Ascending aorta (tissue), 2 donors: ENCODE data around the gene GUCY1B1. TPM values are rescaled to one million over a fixed set of nuclear protein-coding genes. Genes with fewer than 3 reads are reported as not detected.

ENCODE experiments used
- DNase-seq, 2 donors: peaks; one replicate each; pipeline ENCODE4 v3.0.0-alpha.2; 2019; ENCODE audit warnings: low spot score in 2 of 2
- H3K27ac ChIP-seq, 2 donors: fragments of 200-600 bp; sonication (generic); one replicate each; pipeline ENCODE4 v1.5.1; 2016 to 2017; ENCODE audit warnings: mild to moderate bottlenecking in 1 of 2
- H3K27me3 ChIP-seq: fragments of 200-600 bp; sonication (generic); one replicate; pipeline ENCODE4 v1.5.1; 2017
- H3K36me3 ChIP-seq, 2 donors: fragments of 200-600 bp; sonication (generic); one replicate each; pipeline ENCODE4 v1.5.1; 2016
- H3K4me1 ChIP-seq, 2 donors: fragments of 200-600 bp; sonication (generic); one replicate each; pipeline ENCODE4 v1.5.1; 2016 to 2017; ENCODE audit warnings: mild to moderate bottlenecking in 1 of 2
- H3K4me3 ChIP-seq, 2 donors: fragments of 200-600 bp; sonication (generic); one replicate each; pipeline ENCODE4 v1.5.1; 2016 to 2017; ENCODE audit warnings: mild to moderate bottlenecking in 1 of 2
- H3K9me3 ChIP-seq, 2 donors: fragments of 200-600 bp; sonication (generic); one replicate each; pipeline ENCODE4 v1.5.1; 2016
- CTCF ChIP-seq, 3 experiments: fragments of 200-600 bp in 2 of 3; fragments of 450-650 bp in 1 of 3; sonication (generic) in 2 of 3; IDR thresholded peaks; one replicate each; pipeline ENCODE4 v1.5.1; 2016 to 2019; ENCODE audit warnings: antibody characterized with exemption in 3 of 3, mild to moderate bottlenecking in 1 of 3, moderate library complexity in 1 of 3
- intact Hi-C: fragments of 100-400 bp; cut with DNase I; formaldehyde crosslinking; loops from one replicate; pipeline ENCODE4 v1.15.1; 2023
- total RNA-seq: library from RNA; depleted of rRNA; stranded (reverse); fragments of >200 nt; gene quantifications from one replicate; pipeline ENCODE4 v1.1.0, GENCODE V29; 2016

The GUCY1B1 gene
- total RNA-seq, 1 donor from 2014 or later: 34.9 TPM

- Histone ChIP-seq H3K4me1 (no peaks in the 10 kb centered on the region), H3K36me3 (no peaks in the 10 kb centered on the region), H3K4me3 (no peak overlapping the region), H3K27ac (no peak overlapping the region), H3K9me3 (no peaks in the 10 kb centered on the region), H3K27me3 (no peaks in the 10 kb centered on the region)
- DNase-seq: no peak
- TF ChIP-seq CTCF (IDR thresholded peaks at IDR 0.05): no peak
- intact Hi-C loops: no loop called here
These were observed 23.3 kb upstream of the GUCY1B1 start for GRCh38 chr4:155735496-155735895.

- no peaks in the 10 kb centered on the region for H3K36me3 ChIP-seq
- H3K4me3 ChIP-seq: no peak overlapping the region
- no peaks in the 10 kb centered on the region for H3K9me3 ChIP-seq
- intact Hi-C loops: no loop called here
- DNase-seq: no peak
- no peak for TF ChIP-seq CTCF (IDR thresholded peaks at IDR 0.05)
- no peaks in the 10 kb centered on the region for H3K27me3 ChIP-seq
- no peaks in the 10 kb centered on the region for H3K4me1 ChIP-seq
- H3K27ac ChIP-seq: no peak overlapping the region
These were observed 20.3 kb upstream of the GUCY1B1 start for GRCh38 chr4:155738548-155738947.

- intact Hi-C loops: no loop called here
These were observed 17.3 kb upstream of the GUCY1B1 start for GRCh38 chr4:155741546-155741945.

GRCh38 chr4:155742310-155743015, 16.4 kb upstream of the GUCY1B1 start:
- H3K4me3 ChIP-seq: no peak overlapping the region
- H3K27me3 ChIP-seq: no peaks in the 10 kb centered on the region
- no peak for DNase-seq
- intact Hi-C loops: no loop called here
- H3K27ac ChIP-seq: no peak overlapping the region
- no peaks in the 10 kb centered on the region for H3K36me3 ChIP-seq
- no peaks in the 10 kb centered on the region for H3K9me3 ChIP-seq
- no peaks in the 10 kb centered on the region for H3K4me1 ChIP-seq
- TF ChIP-seq CTCF (IDR thresholded peaks at IDR 0.05): no peak

More at GRCh38 chr4:155741546-155741945, 17.3 kb upstream of the GUCY1B1 start:
- Histone ChIP-seq H3K27ac (no peak overlapping the region), H3K4me1 (no peaks in the 10 kb centered on the region), H3K27me3 (no peaks in the 10 kb centered on the region), H3K4me3 (no peak overlapping the region), H3K36me3 (no peaks in the 10 kb centered on the region), H3K9me3 (no peaks in the 10 kb centered on the region)
- no peak for DNase-seq
- TF ChIP-seq CTCF (IDR thresholded peaks at IDR 0.05): no peak

- DNase-seq: no peak
- intact Hi-C loops: no loop called here
- H3K4me3 ChIP-seq: no peak overlapping the region
- H3K36me3 ChIP-seq: no peaks in the 10 kb centered on the region
- H3K27me3 ChIP-seq: no peaks in the 10 kb centered on the region
- no peaks in the 10 kb centered on the region for H3K4me1 ChIP-seq
- TF ChIP-seq CTCF (IDR thresholded peaks at IDR 0.05): no peak
- no peak overlapping the region for H3K27ac ChIP-seq
- no peaks in the 10 kb centered on the region for H3K9me3 ChIP-seq
These were observed 12.8 kb upstream of the GUCY1B1 start for GRCh38 chr4:155745984-155746383.

GRCh38 chr4:155748039-155748438, 10.8 kb upstream of the GUCY1B1 start:
- Histone ChIP-seq H3K9me3 (no peaks in the 10 kb centered on the region), H3K4me1 (no peaks in the 10 kb centered on the region), H3K27ac (no peak overlapping the region), H3K36me3 (no peaks in the 10 kb centered on the region), H3K4me3 (no peak overlapping the region), H3K27me3 (no peaks in the 10 kb centered on the region)
- intact Hi-C loops: no loop called here
- DNase-seq: no peak
- no peak for TF ChIP-seq CTCF (IDR thresholded peaks at IDR 0.05)
